ENCODE data around the gene SHROOM3. TPM values are rescaled to one million over a fixed set of nuclear protein-coding genes. Genes with fewer than 3 reads are reported as not detected.

The SHROOM3 gene
- total RNA-seq, 2 experiments from 2014 or later = not detected

GRCh38 chr4:76748649-76749048 is 313.6 kb downstream of the SHROOM3 start:
- ATAC-seq (ENCODE audit: poor library complexity) (peak; percentile 24), DNase-seq (peak in 3 of 14 experiments; percentile 16 to 30 (median 30))
- no peaks in the 10 kb centered on the region for H3K36me3 ChIP-seq (ENCODE audit: insufficient read depth, low read length)
- Mint-ChIP-seq H3K4me1 (ENCODE audit: low read depth) (no peaks in the 10 kb centered on the region), H3K36me3 (ENCODE audit: low read depth) (no peaks in the 10 kb centered on the region), H3K27ac (no peak overlapping the region), H3K4me3 (no peak overlapping the region), H3K27me3 (peaks cover 27% of the 10 kb centered on the region), H3K9me3 (no peaks in the 10 kb centered on the region)
- ChIA-PET POLR2A (no interaction called here), CTCF (no interaction called here)
- no peak overlapping the region for H3K27ac ChIP-seq (ENCODE audit: low read depth in 1 of 2, low read length in 2 of 2)
- H3K4me3 ChIP-seq (ENCODE audit: low read length) = no peak overlapping the region
- TF ChIP-seq, protein P1, sequence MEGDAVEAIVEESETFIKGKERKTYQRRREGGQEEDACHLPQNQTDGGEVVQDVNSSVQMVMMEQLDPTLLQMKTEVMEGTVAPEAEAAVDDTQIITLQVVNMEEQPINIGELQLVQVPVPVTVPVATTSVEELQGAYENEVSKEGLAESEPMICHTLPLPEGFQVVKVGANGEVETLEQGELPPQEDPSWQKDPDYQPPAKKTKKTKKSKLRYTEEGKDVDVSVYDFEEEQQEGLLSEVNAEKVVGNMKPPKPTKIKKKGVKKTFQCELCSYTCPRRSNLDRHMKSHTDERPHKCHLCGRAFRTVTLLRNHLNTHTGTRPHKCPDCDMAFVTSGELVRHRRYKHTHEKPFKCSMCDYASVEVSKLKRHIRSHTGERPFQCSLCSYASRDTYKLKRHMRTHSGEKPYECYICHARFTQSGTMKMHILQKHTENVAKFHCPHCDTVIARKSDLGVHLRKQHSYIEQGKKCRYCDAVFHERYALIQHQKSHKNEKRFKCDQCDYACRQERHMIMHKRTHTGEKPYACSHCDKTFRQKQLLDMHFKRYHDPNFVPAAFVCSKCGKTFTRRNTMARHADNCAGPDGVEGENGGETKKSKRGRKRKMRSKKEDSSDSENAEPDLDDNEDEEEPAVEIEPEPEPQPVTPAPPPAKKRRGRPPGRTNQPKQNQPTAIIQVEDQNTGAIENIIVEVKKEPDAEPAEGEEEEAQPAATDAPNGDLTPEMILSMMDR (IDR thresholded peaks at IDR 0.05) = no peak
- H3K4me1 ChIP-seq (ENCODE audit: insufficient read depth, low read length) = no peaks in the 10 kb centered on the region
- peaks cover 0 to 7% of the 10 kb centered on the region in 2 experiments for H3K27me3 ChIP-seq (ENCODE audit: control insufficient read depth in 1 of 2, insufficient read depth in 2 of 2, low read length in 2 of 2)
- no peaks in the 10 kb centered on the region for H3K9me3 ChIP-seq (ENCODE audit: control insufficient read depth in 1 of 2, insufficient read depth in 1 of 2, low read length in 2 of 2)
- intact Hi-C loops (cut with DNase I, micrococcal nuclease) = no loop called here

- CTCF ChIA-PET = no interaction called here
- intact Hi-C loops (cut with DNase I, micrococcal nuclease) = no loop called here
These were observed 314.3 kb downstream of the SHROOM3 start for GRCh38 chr4:76749355-76749754.

DNA sequence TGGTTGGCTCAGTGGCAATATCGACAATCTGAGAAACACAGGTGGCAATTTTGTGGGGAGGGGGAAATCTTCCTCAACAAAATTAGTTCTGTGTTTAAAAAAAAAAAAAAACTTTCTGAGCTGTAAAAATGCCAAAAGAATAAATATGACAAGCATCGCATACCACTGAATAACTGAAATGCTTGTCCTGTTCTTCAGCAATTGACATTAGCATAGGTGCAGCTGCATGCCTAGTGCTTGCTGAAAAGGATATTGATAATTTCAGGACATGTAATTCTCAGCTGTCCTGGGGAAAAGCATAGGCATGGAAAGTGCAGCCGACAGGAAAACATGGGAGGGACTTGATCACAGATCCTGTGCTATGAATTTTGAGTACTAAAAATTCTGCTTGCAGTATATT is 315.7 kb downstream of the SHROOM3 start:
- Histone ChIP-seq H3K27ac (ENCODE audit: low read depth in 1 of 2, low read length in 2 of 2) (no peak overlapping the region), H3K36me3 (ENCODE audit: insufficient read depth, low read length) (no peaks in the 10 kb centered on the region), H3K9me3 (ENCODE audit: control insufficient read depth in 1 of 2, insufficient read depth in 1 of 2, low read length in 2 of 2) (no peaks in the 10 kb centered on the region), H3K4me1 (ENCODE audit: insufficient read depth, low read length) (no peaks in the 10 kb centered on the region), H3K27me3 (ENCODE audit: control insufficient read depth in 1 of 2, insufficient read depth in 2 of 2, low read length in 2 of 2) (peaks cover 0 to 7% of the 10 kb centered on the region in 2 experiments), H3K4me3 (ENCODE audit: low read length) (no peak overlapping the region)
- ChIA-PET POLR2A (no interaction called here), CTCF (no interaction called here)
- H3K27ac Mint-ChIP-seq = no peak overlapping the region
- DNase-seq = no peak
- TF ChIP-seq, protein P1 (IDR thresholded peaks at IDR 0.05) = no peak
- intact Hi-C loops (cut with DNase I, micrococcal nuclease) = no loop called here
- H3K36me3 Mint-ChIP-seq (ENCODE audit: low read depth) = no peaks in the 10 kb centered on the region
- H3K4me3 Mint-ChIP-seq = no peak overlapping the region
- no peak for ATAC-seq (ENCODE audit: poor library complexity)
- H3K27me3 Mint-ChIP-seq = peaks cover 27% of the 10 kb centered on the region
- H3K9me3 Mint-ChIP-seq = no peaks in the 10 kb centered on the region
- H3K4me1 Mint-ChIP-seq (ENCODE audit: low read depth) = no peaks in the 10 kb centered on the region

More at GRCh38 chr4:76749355-76749754, 314.3 kb downstream of the SHROOM3 start:
- Histone ChIP-seq H3K4me1 (ENCODE audit: insufficient read depth, low read length) (no peaks in the 10 kb centered on the region), H3K9me3 (ENCODE audit: control insufficient read depth in 1 of 2, insufficient read depth in 1 of 2, low read length in 2 of 2) (no peaks in the 10 kb centered on the region), H3K27me3 (ENCODE audit: control insufficient read depth in 1 of 2, insufficient read depth in 2 of 2, low read length in 2 of 2) (peaks cover 0 to 7% of the 10 kb centered on the region in 2 experiments), H3K4me3 (ENCODE audit: low read length) (no peak overlapping the region), H3K36me3 (ENCODE audit: insufficient read depth, low read length) (no peaks in the 10 kb centered on the region), H3K27ac (ENCODE audit: low read depth in 1 of 2, low read length in 2 of 2) (no peak overlapping the region)
- TF ChIP-seq, protein P1 (IDR thresholded peaks at IDR 0.05) = no peak
- ATAC-seq (ENCODE audit: poor library complexity) = no peak
- Mint-ChIP-seq H3K27ac (no peak overlapping the region), H3K9me3 (no peaks in the 10 kb centered on the region), H3K27me3 (peaks cover 27% of the 10 kb centered on the region), H3K4me1 (ENCODE audit: low read depth) (no peaks in the 10 kb centered on the region), H3K36me3 (ENCODE audit: low read depth) (no peaks in the 10 kb centered on the region), H3K4me3 (no peak overlapping the region)
- no peak for DNase-seq
- POLR2A ChIA-PET = no interaction called here
